Body of pancreas (tissue), 4 donors: Measurements from ENCODE around the gene KCNA3.
"Not testable (repeated sequence)": the region's sequence is repeated elsewhere in the genome, so short reads cannot be mapped to it uniquely, and the experiment has no call there.

Source experiments
- CTCF ChIP-seq, 7 experiments: fragments of 450-650 bp in 4 of 7; fragments of 200-600 bp in 3 of 7; sonication (generic) in 3 of 7; IDR thresholded peaks; one replicate each; pipeline ENCODE4 v1.5.1; 2016 to 2019; ENCODE audit warnings: antibody characterized with exemption in 7 of 7
- POLR2A ChIP-seq, 3 donors: fragments of 450-650 bp; IDR thresholded peaks; one replicate each; pipeline ENCODE4 v1.6.1; 2016; ENCODE audit warnings: antibody characterized with exemption in 3 of 3, mild to moderate bottlenecking in 2 of 3

DNA sequence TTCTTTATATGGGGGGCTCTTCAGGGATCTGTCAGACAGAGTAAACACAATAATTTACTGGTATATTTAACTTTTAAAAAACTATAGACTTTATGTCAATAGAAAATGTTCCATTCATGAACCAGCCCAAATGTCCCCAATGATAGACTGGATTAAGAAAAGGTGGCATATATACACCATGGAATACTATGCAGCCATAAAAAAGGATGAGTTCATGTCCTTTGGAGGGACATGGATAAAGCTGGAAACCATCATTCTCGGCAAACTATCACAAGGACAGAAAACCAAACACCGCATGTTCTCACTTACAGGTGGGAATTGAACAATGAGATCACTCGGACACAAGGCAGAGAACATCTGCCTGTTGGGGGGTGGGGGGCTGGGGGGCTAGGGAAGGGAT lies 15.2 kb downstream of the KCNA3 start:
- TF ChIP-seq CTCF, POLR2A (IDR thresholded peaks at IDR 0.05): not testable (repeated sequence)
